HG03354 (cell line): ENCODE results near the gene MAN1C1.

Experiments used
- ATAC-seq: cut with Tn5 transposase; IDR thresholded peaks from one replicate; pipeline ENCODE4 v1.9.1; 2021; ENCODE audit warnings: mild to moderate bottlenecking; ENCODE audit not compliant: unreplicated experiment, poor library complexity, severe bottlenecking

MAN1C1 gene

GRCh38 chr1:25818569-25818968, 202.0 kb downstream of the MAN1C1 start:
- ATAC-seq: no peak

- peak; percentile 91 for ATAC-seq
These were observed 203.1 kb downstream of the MAN1C1 start, which contains the start of gene MTFR1L for GRCh38 chr1:25819491-25820246. TSS of gene MTFR1L (plus strand) at chr1:25819954. CDS start at chr1:25823105, 3,151 bp downstream.

- peak; percentile 55 for ATAC-seq
These were observed 203.9 kb downstream of the MAN1C1 start for GRCh38 chr1:25820247-25821111.

GRCh38 chr1:25821112-25821476, 204.5 kb downstream of the MAN1C1 start:
- ATAC-seq: no peak

GRCh38 chr1:25821630-25822091, 205.1 kb downstream of the MAN1C1 start:
- ATAC-seq: no peak

- ATAC-seq: no peak
These were observed 209.0 kb downstream of the MAN1C1 start for GRCh38 chr1:25825605-25826004.

- ATAC-seq: no peak
These were observed 210.0 kb downstream of the MAN1C1 start for GRCh38 chr1:25826571-25826970.

GRCh38 chr1:25828491-25828890, 211.9 kb downstream of the MAN1C1 start:
- ATAC-seq: no peak

GRCh38 chr1:25829046-25829445, 212.5 kb downstream of the MAN1C1 start:
- ATAC-seq: no peak

GRCh38 chr1:25831569-25832196, 215.1 kb downstream of the MAN1C1 start:
- no peak for ATAC-seq

- no peak for ATAC-seq
These were observed 215.9 kb downstream of the MAN1C1 start for GRCh38 chr1:25832336-25833037.

GRCh38 chr1:25833158-25833557, 216.6 kb downstream of the MAN1C1 start:
- ATAC-seq: no peak
